HepG2 (cell line): ENCODE data around the gene MIDN. TPM values are rescaled to one million over a fixed set of nuclear protein-coding genes. Genes with fewer than 3 reads are reported as not detected.
A peak's percentile ranks its signal among the peaks of the same experiment; 100 is the strongest.

Source experiments
- AGO2 ChIP-seq: fragments of 200-400 bp; formaldehyde crosslinking; optimal IDR thresholded peaks from 2 replicates; pipeline ENCODE3; 2017; ENCODE audit warnings: mild to moderate bottlenecking, low read depth, low read length, moderate library complexity
- ATF1 ChIP-seq: IDR thresholded peaks from 2 replicates; pipeline ENCODE4 v1.6.1; 2016; ENCODE audit warnings: mild to moderate bottlenecking, control low read depth
- CEBPZ ChIP-seq: IDR thresholded peaks from 2 replicates; pipeline ENCODE4 v1.6.1; 2012; ENCODE audit warnings: low read length, improper control_type of control experiment
- ETS1 ChIP-seq: sonication (generic); formaldehyde crosslinking; IDR thresholded peaks from 2 replicates; pipeline ENCODE4 v1.4.0; 2020; ENCODE audit warnings: missing genetic modification reagents
- GATAD1 ChIP-seq: IDR thresholded peaks from 2 replicates; pipeline ENCODE4 v1.6.1; 2016; ENCODE audit warnings: missing genetic modification reagents, missing compliant biosample characterization
- HOMEZ ChIP-seq: IDR thresholded peaks from 2 replicates; pipeline ENCODE4 v1.6.1; 2016; ENCODE audit warnings: low read depth
- KLF15 ChIP-seq: sonication (generic); formaldehyde crosslinking; IDR thresholded peaks from 2 replicates; pipeline ENCODE4 v1.8.1; 2023; ENCODE audit warnings: borderline replicate concordance, mild to moderate bottlenecking, inconsistent platforms, missing genetic modification reagents, mixed read lengths
- RNF2 ChIP-seq: fragments of 450-650 bp; conservative IDR thresholded peaks from 2 replicates; pipeline ENCODE4 v1.6.1; 2016; ENCODE audit warnings: low read depth
- YY1 ChIP-seq: IDR thresholded peaks from 2 replicates; pipeline ENCODE4 v1.6.1; 2011; ENCODE audit warnings: low read length, low read depth, moderate library complexity, mild to moderate bottlenecking; ENCODE audit not compliant: insufficient read depth, insufficient replicate concordance
- ZBTB46 ChIP-seq: sonication (generic); formaldehyde crosslinking; IDR thresholded peaks from 2 replicates; pipeline ENCODE4 v1.4.0; 2020; ENCODE audit warnings: mild to moderate bottlenecking, missing genetic modification reagents, borderline replicate concordance
- ZKSCAN8 ChIP-seq: IDR thresholded peaks from 2 replicates; pipeline ENCODE4 v1.6.1; 2016; ENCODE audit warnings: borderline replicate concordance, missing genetic modification reagents, missing compliant biosample characterization
- ZSCAN29 ChIP-seq: sonication (generic); formaldehyde crosslinking; conservative IDR thresholded peaks from 2 replicates; pipeline ENCODE4 v1.4.0; 2020; ENCODE audit warnings: mild to moderate bottlenecking, missing genetic modification reagents
- polyA plus RNA-seq, 8 experiments: library from polyadenylated mRNA; depleted of rRNA in 3 of 8; stranded (reverse) in 7 of 8; unstranded in 1 of 8; fragments of >200 nt; fragmentation: Illumina TruSeq in 4 of 8; extraction: Trizol in 4 of 8; gene quantifications; 2 replicates each; pipeline versions ENCODE4 v1.2.1 to v1.2.3, GENCODE V29; 2011 to 2016; ENCODE audit warnings: low read depth in 4 of 8, missing spikeins in 1 of 8, mixed read lengths in 1 of 8; ENCODE audit not compliant: insufficient read depth in 1 of 8
- total RNA-seq, 5 experiments: library from RNA; depleted of rRNA; stranded (reverse); fragments of >200 nt; fragmentation: Illumina TruSeq; extraction: Trizol; gene quantifications; 2 replicates each; pipeline ENCODE4 v1.2.3, GENCODE V29; 2016; ENCODE audit warnings: low read depth in 1 of 5
- TF ChIP-seq, protein P1 (sequence below): sonication (generic); formaldehyde crosslinking; IDR thresholded peaks from 2 replicates; pipeline ENCODE4 v1.9.0; 2022; ENCODE audit warnings: missing genetic modification reagents, mild to moderate bottlenecking, borderline replicate concordance
- TF ChIP-seq, protein P2 (sequence below): sonication (generic); formaldehyde crosslinking; IDR thresholded peaks from 2 replicates; pipeline ENCODE4 v1.5.0; 2020; ENCODE audit warnings: mild to moderate bottlenecking, missing genetic modification reagents

MIDN gene
- total and polyA plus RNA-seq, 2 of the 13 experiments (the other 11 are each of a cell fraction or from before 2014, with no cell fraction given), result 8.4 to 18.0 TPM

DNA sequence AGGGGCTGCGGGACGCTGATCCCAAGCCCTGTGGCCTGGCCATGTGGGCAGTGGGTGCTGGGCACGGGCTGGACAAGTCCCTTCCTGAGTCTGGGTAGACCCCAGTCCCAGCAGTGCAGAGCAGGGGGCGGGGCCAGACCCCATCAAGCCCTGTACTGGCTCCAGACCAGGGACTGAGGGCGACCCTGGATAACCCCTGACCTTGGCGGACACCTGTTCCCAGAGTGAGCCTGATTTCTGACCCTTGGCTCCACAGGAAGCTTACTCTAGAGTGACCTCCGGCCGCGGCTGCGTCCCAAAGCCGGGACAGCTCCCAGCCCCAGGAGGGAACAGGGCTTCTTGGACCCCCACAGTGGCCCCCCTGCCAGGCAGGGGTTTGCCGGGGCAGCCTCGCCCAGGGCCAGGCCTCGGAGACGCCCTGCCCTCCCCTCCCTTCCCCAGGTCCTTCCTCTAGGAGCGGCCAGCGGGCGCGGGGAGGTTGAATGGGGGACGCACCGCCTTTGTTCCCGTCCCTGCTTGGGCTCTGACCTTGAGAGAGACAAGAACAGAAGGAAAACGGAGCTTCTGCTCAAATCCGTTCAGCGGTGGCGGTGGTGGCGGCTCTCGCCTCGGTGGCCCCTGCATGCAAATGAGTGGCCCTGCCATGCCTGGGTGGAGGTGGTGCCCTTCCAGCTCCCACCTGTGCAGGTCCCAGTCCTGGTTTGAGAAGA is 35.0 kb downstream of the MIDN start (continued):
- TF ChIP-seq ETS1 (no peak), ATF1 (CRISPR knock-in tag) (no peak), HOMEZ (CRISPR knock-in tag) (no peak), KLF15 (no peak), ZBTB46 (no peak), AGO2 (peak; percentile 10), ZKSCAN8 (CRISPR knock-in tag) (no peak), CEBPZ (no peak), ZSCAN29 (CRISPR knock-in tag) (no peak), GATAD1 (CRISPR knock-in tag) (no peak), YY1 (peak; percentile 38), RNF2 (no peak)
- TF ChIP-seq, protein P1, sequence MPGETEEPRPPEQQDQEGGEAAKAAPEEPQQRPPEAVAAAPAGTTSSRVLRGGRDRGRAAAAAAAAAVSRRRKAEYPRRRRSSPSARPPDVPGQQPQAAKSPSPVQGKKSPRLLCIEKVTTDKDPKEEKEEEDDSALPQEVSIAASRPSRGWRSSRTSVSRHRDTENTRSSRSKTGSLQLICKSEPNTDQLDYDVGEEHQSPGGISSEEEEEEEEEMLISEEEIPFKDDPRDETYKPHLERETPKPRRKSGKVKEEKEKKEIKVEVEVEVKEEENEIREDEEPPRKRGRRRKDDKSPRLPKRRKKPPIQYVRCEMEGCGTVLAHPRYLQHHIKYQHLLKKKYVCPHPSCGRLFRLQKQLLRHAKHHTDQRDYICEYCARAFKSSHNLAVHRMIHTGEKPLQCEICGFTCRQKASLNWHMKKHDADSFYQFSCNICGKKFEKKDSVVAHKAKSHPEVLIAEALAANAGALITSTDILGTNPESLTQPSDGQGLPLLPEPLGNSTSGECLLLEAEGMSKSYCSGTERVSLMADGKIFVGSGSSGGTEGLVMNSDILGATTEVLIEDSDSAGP (CRISPR knock-in tag), result peak; percentile 56; the same call in 1 of the 2 replicates
- TF ChIP-seq, protein P2, sequence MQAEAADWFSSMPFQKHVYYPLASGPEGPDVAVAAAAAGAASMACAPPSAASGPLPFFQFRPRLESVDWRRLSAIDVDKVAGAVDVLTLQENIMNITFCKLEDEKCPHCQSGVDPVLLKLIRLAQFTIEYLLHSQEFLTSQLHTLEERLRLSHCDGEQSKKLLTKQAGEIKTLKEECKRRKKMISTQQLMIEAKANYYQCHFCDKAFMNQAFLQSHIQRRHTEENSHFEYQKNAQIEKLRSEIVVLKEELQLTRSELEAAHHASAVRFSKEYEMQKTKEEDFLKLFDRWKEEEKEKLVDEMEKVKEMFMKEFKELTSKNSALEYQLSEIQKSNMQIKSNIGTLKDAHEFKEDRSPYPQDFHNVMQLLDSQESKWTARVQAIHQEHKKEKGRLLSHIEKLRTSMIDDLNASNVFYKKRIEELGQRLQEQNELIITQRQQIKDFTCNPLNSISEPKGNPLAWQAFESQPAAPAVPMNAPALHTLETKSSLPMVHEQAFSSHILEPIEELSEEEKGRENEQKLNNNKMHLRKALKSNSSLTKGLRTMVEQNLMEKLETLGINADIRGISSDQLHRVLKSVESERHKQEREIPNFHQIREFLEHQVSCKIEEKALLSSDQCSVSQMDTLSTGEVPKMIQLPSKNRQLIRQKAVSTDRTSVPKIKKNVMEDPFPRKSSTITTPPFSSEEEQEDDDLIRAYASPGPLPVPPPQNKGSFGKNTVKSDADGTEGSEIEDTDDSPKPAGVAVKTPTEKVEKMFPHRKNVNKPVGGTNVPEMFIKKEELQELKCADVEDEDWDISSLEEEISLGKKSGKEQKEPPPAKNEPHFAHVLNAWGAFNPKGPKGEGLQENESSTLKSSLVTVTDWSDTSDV (CRISPR knock-in tag), result peak; percentile 73; the same call in 1 of the 2 replicates
